Left lobe of liver (tissue), 2 donors: ENCODE data around the gene FBXO17. TPM values are rescaled to one million over a fixed set of nuclear protein-coding genes. Genes with fewer than 3 reads are reported as not detected.
A peak's percentile ranks its signal among the peaks of the same experiment; 100 is the strongest.
"Not testable (repeated sequence)": the region's sequence is repeated elsewhere in the genome, so short reads cannot be mapped to it uniquely, and the experiment has no call there.

ENCODE experiments used
- ATAC-seq: fragments of 200-7000 bp; cut with Tn5 transposase; one replicate; pipeline ENCODE4 v1.9.1; 2020; ENCODE audit warnings: mild to moderate bottlenecking, moderate library complexity
- DNase-seq: peaks from one replicate; pipeline ENCODE4 v3.0.0-alpha.2; 2020; ENCODE audit warnings: low spot score
- total RNA-seq: library from RNA; stranded (reverse); gene quantifications from one replicate; pipeline ENCODE4 v1.2.1, GENCODE V29; 2021
- donor health status: DM: no; HTN: no; CAD: no; lungs with moderate emphysema.
- donor health status: DM: no; HTN: yes; CAD: no.

The FBXO17 gene
- total RNA-seq, 1 donor from 2014 or later: 64.3 TPM

DNA sequence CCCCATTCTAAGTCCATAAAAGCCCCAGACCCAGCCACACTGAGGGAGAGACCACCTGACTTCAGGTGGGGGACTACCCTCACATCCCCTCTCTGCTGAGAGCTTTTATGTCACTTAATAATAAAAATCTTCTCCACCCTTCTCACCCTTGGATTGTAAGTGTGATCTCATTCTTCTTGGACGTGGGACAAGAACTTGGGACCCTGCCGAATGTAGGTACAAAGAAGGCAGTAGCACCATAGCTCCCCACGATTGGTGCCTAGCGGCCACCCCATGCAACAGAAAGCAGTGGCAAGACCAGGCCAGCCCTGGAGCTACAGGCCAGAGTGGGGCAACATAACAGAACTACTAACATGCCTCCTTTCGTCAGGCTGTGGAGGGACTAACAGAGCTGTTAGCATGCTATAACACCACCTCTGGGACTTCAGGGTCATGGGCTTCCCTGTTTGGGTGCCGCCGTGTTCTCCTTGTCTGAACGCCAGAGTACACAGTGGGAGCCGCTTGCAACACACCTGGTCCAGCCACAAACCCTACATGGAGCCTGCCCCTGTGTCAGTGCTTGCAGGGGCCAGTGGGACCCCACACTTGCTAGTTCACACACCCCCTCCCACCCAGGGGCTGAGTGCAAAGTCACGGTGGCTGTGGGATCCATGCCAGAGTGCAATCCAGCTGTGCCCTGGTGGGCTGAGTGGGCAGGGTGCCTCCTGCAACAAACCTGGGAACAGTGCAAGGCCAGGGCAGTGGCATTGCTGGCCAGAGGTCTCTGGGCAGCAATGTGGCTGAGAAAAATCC lies 5.2 kb upstream of the FBXO17 start:
- peak; percentile 71 for ATAC-seq
- peak; percentile 90 for DNase-seq

DNA sequence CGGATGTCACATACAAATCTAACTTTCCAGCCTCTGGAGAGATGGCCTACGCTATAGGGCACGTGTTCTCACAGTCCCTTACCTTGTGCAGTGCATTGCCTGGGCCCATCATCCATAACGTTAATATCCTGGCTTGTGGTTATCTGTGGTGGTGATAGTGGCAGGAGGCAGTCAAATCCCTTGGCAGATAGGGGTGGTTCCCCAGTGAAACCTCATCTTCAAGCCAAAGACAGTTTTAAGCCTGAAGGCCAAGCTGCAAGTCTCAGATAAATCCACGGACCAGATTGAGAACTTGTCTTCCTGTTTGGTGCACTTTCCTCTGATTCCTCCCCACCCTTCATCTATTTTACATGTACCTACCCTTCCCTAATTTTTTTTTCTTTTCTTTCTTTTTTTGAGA lies 4.3 kb upstream of the FBXO17 start:
- no peak for ATAC-seq
- no peak for DNase-seq

DNA sequence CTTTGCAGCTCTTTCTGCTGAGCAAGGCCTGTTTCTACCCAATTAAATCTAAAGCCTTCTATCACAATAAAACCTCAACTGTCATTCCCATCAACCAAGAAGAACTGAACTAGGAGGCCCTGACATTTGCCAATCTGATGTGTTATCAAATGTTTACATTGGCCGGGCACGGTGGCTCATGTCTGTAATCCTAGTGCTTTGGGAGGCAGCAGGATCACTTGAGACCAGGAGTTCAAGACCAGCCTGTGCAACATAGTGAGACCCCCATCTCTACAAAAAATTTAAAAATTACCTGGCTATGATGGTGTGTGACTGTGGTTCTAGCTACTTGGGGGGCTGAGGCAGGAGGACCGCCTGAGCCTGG lies 2.8 kb upstream of the FBXO17 start:
- DNase-seq (peak; percentile 65), ATAC-seq (peak; percentile 2)

DNA sequence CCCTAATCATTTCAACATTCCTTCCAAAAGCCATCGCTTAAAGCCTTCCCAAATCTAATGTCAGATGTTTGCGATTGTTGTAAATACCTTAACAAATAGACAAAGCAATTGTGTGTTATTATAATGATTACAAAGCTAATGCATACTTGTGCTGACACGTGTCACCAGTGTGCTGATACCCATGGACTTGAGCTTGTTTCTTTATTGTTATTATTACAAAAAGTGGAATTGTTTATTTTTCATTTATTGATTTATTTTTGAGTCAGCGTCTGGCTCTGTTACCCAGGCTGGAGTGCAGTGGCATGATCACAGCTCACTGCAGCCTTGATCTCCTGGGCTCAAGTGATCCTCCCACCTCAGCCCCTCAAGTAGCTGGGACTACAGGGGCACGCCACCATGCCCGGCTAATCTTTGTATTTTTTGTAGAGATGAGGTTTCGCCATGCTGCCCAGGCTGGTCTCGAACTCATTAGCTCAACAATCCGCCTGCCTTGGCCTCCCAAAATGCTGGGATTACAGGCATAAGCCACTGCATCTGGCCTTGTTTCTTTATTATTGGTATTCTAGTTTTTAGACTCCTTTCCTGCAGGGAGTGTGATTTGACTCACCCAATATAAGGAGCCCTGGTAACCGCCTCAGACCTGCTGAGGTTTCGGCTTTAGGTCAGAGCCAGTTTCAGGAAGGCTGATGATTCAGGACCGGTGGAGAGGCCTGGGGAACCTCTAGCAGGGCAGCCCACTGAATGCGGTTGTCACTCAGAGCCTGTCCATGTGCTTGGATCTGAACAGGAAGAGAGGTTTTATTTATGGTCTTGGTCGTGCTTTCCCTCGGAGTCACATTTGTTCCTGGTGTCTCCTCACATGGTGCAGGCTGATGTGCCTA lies 2.1 kb upstream of the FBXO17 start:
- ATAC-seq: no peak
- no peak for DNase-seq

GRCh38 chr19:38975861-38976271 lies 324 bp upstream of the FBXO17 start:
- ATAC-seq (peak; percentile 54), DNase-seq (peak; percentile 67)

- no peak for ATAC-seq
- DNase-seq: no peak
Measured at GRCh38 chr19:38974624-38975213, 823 bp downstream of the FBXO17 start.

DNA sequence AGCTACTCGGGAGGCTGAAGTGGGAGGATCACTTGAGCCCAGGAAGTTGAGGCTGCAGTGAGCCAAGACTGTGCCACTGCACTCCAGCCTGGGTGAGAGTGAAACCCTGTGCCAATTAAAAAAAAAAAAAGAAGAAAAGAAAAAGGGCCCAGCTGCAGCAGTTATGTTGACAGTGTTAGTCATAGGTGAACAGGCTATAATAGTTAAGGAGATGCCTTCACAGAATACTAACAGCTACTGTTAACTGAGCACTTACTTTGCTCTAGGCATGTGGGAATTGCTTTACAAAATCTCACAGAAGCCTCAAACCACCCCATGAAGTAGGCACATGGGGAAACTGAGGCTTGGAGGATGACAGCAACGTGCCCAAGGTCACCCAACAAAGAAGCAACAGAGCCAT lies 3.9 kb downstream of the FBXO17 start:
- no peak for ATAC-seq

GRCh38 chr19:38970664-38971532 lies 4.6 kb downstream of the FBXO17 start:
- DNase-seq (no peak), ATAC-seq (no peak)

More for the DNA sequence above, 3.9 kb downstream of the FBXO17 start:
- DNase-seq: no peak

DNA sequence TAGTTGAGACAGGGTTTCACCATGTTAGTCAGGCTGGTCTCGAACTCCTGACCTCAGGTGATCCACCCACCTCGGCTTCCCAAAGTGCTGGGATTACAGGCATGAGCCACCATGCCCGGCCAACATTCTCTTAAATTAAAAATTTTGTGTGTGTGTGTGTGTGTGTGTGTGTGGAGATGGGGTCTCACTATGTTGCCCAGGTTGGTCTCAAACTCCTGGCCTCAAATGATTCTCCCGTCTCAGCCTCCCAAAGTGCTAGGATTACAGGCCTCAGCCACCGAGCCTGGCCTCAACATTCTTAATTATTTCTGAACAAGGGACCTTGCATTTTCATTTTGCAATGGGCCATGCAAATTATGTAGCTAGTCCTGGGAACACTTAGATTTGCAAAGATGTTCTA lies 9.4 kb downstream of the FBXO17 start:
- DNase-seq, ATAC-seq: not testable (repeated sequence)

- DNase-seq: no peak
Measured at GRCh38 chr19:38964738-38965137, 10.8 kb downstream of the FBXO17 start.

DNA sequence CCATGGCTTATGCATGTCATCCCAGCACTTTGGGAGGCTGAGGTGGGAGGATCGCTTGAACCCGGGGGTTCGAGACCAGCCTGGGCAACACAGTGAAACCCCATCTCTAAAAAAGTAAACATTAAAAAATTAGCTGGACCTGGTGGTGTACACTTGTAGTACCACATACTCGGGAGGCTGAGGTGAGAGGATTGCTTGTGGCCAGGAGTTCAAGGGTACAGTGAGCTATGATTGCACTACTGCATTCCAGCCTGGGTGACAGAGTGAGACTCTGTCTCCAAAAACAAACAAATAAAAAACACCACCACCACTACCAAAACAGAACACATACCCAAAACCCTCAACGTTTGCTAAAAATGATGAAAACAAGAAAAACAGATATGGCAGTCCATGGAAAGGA lies 15.9 kb downstream of the FBXO17 start:
- ATAC-seq: no peak
- no peak for DNase-seq

More at GRCh38 chr19:38964738-38965137, 10.8 kb downstream of the FBXO17 start:
- ATAC-seq: no peak

DNA sequence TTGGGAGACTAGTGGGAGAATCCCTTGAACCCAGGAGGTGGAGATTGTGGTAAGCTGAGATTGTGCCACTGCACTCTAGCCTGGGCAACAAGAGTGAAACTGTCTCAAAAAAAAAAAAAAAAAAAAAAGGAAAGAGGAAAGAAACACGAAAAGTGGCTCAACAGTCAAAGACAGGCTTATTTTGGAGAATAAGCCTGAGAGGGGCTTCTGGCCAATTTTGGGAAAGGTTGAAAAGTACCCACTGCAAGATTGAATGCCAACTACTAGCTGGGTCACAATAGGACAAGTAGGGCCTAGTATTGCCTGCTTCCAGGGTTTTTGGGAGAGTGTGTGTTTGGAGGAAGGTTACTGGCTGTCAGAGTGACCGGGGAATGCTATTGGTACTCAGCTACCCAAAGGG lies 17.2 kb downstream of the FBXO17 start:
- DNase-seq (no peak), ATAC-seq (no peak)

DNA sequence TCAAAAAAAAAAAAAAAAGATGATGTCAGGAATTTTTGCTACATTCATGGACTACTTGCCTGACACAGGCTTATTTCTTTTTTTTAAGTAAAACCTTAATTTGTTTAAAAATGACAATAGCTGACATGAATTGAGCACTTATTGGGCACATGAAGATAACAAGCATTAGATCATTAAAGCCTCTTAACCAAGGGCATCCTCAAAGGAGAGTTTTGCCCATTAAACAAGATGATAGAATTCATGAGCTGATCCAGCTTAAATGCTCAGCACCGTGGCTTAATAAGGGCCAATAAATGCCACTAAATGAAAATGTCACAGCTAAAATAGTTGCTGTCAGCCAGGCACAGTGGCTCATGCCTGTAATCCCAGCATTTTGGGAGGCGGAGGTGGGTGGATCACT lies 19.3 kb downstream of the FBXO17 start:
- DNase-seq (no peak), ATAC-seq (no peak)

DNA sequence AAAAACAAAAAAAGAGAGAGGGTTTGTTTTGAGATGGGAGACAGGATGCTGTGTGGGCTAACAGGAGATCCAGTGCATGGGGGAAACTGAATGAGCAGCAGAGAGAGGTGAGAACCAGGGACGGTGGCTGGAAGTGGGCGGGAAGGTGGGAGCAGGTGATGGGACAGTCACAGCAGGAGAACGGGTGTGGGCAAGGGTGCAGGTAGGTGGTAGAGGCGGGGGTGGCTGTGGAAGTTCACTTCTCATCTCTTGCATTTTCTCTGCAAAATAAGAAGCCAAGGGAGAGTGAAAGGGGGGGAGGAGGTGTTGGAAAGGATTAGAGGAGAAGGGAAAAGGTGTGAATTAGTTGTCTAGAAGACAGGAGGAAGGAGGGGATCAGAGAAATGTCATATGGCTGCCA lies 21.9 kb downstream of the FBXO17 start:
- ATAC-seq (peak; percentile 7), DNase-seq (no peak)

DNA sequence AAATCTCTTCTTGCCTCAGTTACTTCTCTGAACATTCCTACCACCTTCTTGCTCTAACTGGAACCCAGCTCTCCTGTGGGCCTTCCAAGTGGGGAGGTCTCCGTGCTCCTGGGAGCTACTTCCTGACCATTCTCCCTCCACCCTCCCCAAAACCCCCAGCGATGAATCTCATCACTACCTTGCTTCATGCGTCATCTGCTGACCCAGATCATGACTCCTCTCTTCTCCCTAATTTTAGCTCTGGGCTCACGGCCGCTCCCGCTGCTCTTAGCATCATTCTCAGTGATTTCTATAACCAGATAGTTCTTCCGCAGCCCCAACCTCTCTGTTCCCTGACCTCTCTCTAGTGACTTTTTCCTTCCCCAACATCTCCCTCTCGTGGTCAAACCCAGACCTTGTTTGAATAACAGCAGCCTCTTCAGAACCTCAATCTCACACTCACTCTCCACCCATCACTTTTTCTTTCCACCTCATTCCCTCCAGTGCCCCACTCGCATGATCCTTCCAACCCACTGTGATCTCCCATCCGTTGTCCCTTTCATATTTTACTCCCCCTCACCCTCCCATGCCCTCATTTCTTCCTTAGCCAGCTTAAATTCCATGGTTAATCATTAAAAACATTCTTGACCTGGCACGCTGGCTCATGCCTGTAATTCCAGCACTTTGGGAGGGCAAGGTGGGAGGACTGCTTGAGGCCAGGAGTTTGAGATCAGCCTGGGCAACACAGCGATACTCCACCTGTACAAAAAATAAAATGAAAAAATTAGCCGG lies 23.0 kb downstream of the FBXO17 start:
- DNase-seq: no peak
- peak; percentile 78 for ATAC-seq

DNA sequence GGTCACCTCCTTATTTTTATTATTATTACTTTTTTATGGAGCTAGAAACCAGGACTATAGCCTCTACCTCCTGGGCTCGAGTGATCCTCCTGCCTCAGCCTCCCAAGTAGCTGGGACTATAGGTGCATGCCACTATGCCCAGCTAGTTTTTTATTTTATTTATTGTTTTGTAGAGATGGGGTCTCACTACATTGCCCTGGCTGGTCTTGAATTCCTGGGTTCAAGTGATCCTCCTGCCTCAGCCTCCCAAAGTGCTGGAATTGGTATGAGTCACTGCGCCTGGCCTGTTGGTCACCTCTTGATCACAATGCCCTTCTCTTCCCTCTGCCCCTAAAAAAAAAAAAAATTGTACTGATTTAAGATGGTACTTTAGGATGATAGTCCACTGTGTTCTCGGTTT lies 24.4 kb downstream of the FBXO17 start:
- no peak for ATAC-seq
- no peak for DNase-seq

GRCh38 chr19:38949580-38950367 lies 25.8 kb downstream of the FBXO17 start:
- DNase-seq: peak; percentile 69
- ATAC-seq: peak; percentile 55

DNA sequence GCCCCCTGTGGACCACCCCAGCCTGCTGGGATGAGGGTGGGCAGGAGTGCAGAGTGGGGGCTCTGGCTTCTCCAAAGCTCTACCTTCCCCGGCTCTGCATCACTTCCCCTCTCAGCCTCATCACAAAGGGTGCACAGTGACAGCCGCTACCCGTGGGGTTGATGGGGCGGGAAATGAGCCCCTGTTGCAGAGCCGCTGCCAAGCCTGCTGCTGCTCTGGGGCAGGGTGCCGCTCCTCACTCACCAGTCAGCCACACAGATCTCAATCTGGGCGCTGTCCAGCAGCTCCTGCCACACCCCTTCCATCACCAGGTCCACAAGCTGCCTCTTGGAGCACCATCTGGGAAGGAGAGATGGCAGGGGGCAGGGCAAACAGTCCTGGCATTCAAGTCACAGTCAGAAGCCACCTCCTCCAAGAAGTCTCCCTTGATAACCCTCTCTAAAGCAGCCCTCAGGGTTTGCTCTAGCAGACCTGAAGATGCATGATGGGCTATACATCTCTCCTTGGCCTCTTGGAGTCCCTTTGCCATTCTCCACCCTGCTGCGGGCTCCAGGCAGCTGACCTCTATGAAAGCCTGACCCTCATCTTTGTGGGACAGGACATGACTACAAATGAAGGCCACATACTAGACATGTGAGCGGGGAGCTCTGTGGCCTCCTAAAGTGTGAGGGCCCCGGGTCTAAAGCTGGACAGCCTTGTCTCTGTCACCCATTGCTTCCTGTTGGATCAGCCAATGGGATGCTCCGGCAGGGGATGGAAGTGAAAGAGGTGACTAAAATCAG lies 29.1 kb downstream of the FBXO17 start:
- DNase-seq (no peak), ATAC-seq (peak; percentile 26)
